H1 (cell line): Measurements from ENCODE around the gene BAG1. TPM values are rescaled to one million over a fixed set of nuclear protein-coding genes. Genes with fewer than 3 reads are reported as not detected.

Source experiments
- CTCF ChIA-PET: fragments of 300-600 bp; sonication (Branson Sonifier 250); formaldehyde crosslinking; loops from one replicate; lab custom pipeline; 2021; ENCODE audit not compliant: partially characterized antibody; lab: Charles Lee
- POLR2A ChIA-PET: fragments of 300-600 bp; sonication (Branson Sonifier 250); formaldehyde crosslinking; loops from one replicate; lab custom pipeline; 2021; ENCODE audit warnings: inconsistent platforms; ENCODE audit not compliant: partially characterized antibody; lab: Charles Lee
- DNase-seq, 2 experiments: peaks; one replicate each; pipeline versions ENCODE4 v3.0.0 to v3.0.0-alpha.2; 2010 to 2022; ENCODE audit warnings: low spot score in 2 of 2, low read depth in 1 of 2, mixed read lengths in 1 of 2
- FAIRE-seq: peaks from 2 replicates; lab custom pipeline; 2011; peaks lifted over from hg19 to GRCh38; lab: Jason Lieb, UNC
- H2AFZ ChIP-seq: 2 replicates; pipeline ENCODE4 v1.8.1; 2012; ENCODE audit warnings: low read length, inconsistent platforms
- H2AK5ac ChIP-seq: 2 replicates; pipeline ENCODE4 v1.6.1; 2013; ENCODE audit warnings: low read depth, low read length
- H2BK120ac ChIP-seq: replicated peaks from 2 replicates; pipeline ENCODE3; 2013; ENCODE audit warnings: low read depth, low read length, inconsistent platforms
- H2BK12ac ChIP-seq: 2 replicates; pipeline ENCODE4 v1.6.1; 2013; ENCODE audit warnings: low read depth, low read length
- H2BK15ac ChIP-seq: 2 replicates; pipeline ENCODE4 v1.6.1; 2013; ENCODE audit warnings: low read length
- H2BK20ac ChIP-seq: 2 replicates; pipeline ENCODE4 v1.6.1; 2013; ENCODE audit warnings: low read length
- H2BK5ac ChIP-seq: 2 replicates; pipeline ENCODE4 v1.6.1; 2013; ENCODE audit warnings: low read depth, low read length
- H3K14ac ChIP-seq: 2 replicates; pipeline ENCODE4 v1.6.1; 2013; ENCODE audit warnings: inconsistent platforms; ENCODE audit not compliant: insufficient read length
- H3K18ac ChIP-seq: 2 replicates; pipeline ENCODE4 v1.6.1; 2013; ENCODE audit warnings: low read length; ENCODE audit errors: extremely low read depth
- H3K23ac ChIP-seq: 2 replicates; pipeline ENCODE4 v1.6.1; 2013; ENCODE audit warnings: inconsistent platforms; ENCODE audit not compliant: insufficient read length
- H3K23me2 ChIP-seq: 2 replicates; pipeline ENCODE4 v1.6.1; 2013; ENCODE audit warnings: low read depth, low read length
- H3K27ac ChIP-seq: 2 replicates; pipeline ENCODE4 v1.6.1; 2011; ENCODE audit warnings: low read depth, low read length, inconsistent platforms
- H3K27me3 ChIP-seq, 4 experiments: replicated peaks in 1 of 4; 1 replicate in 1 of 4; 2 replicates in 3 of 4; pipeline versions ENCODE4 v1.6.1 to v1.8.1; 2011 to 2013; ENCODE audit warnings: low read length in 3 of 4, mild to moderate bottlenecking in 3 of 4, inconsistent platforms in 2 of 4, mixed read lengths in 2 of 4, moderate library complexity in 1 of 4; ENCODE audit not compliant: control insufficient read depth in 3 of 4, insufficient read depth in 3 of 4; ENCODE audit errors: extremely low read depth in 1 of 4
- H3K36me3 ChIP-seq, 4 experiments: 2 replicates each; pipeline versions ENCODE4 v1.6.1 to v1.8.1; 2011 to 2013; ENCODE audit warnings: mild to moderate bottlenecking in 4 of 4, low read length in 3 of 4, moderate library complexity in 2 of 4, control low read depth in 1 of 4, inconsistent platforms in 1 of 4; ENCODE audit not compliant: insufficient read depth in 4 of 4, control insufficient read depth in 2 of 4
- H3K4ac ChIP-seq: replicated peaks from 2 replicates; pipeline ENCODE3; 2013; ENCODE audit warnings: low read length, low read depth, mixed read lengths, inconsistent platforms; ENCODE audit not compliant: insufficient read length
- H3K4me1 ChIP-seq, 4 experiments: replicated peaks in 1 of 4; 1 replicate in 1 of 4; 2 replicates in 3 of 4; pipeline versions ENCODE4 v1.6.1 to v1.8.1; 2011 to 2013; ENCODE audit warnings: low read length in 3 of 4, inconsistent platforms in 2 of 4, mixed read lengths in 1 of 4; ENCODE audit not compliant: insufficient read depth in 4 of 4, control insufficient read depth in 3 of 4
- H3K4me2 ChIP-seq, 2 experiments: 2 replicates each; pipeline versions ENCODE4 v1.6.1 to v1.8.1; 2011 to 2013; ENCODE audit warnings: low read depth in 2 of 2, low read length in 2 of 2, control low read depth in 1 of 2, inconsistent platforms in 1 of 2, mild to moderate bottlenecking in 1 of 2; ENCODE audit not compliant: insufficient read depth in 1 of 2
- H3K4me3 ChIP-seq, 4 experiments: fragments of 200-600, 300-600 bp in 1 of 4; sonication (generic), shearing (Covaris generic), sonication (Bioruptor Twin) in 1 of 4; 2 replicates each; pipeline versions ENCODE4 v1.5.1 to v1.8.1; 2011 to 2016; ENCODE audit warnings: low read length in 4 of 4, low read depth in 3 of 4, control low read depth in 2 of 4, inconsistent platforms in 2 of 4, mild to moderate bottlenecking in 2 of 4, mixed read lengths in 1 of 4, moderate library complexity in 1 of 4; ENCODE audit not compliant: insufficient read depth in 2 of 4; ENCODE audit errors: extremely low read depth in 1 of 4
- H3K56ac ChIP-seq: replicated peaks from 2 replicates; pipeline ENCODE3; 2013; ENCODE audit warnings: low read depth, mild to moderate bottlenecking, mixed read lengths, low read length, inconsistent platforms; ENCODE audit not compliant: insufficient read length
- H3K79me1 ChIP-seq: 2 replicates; pipeline ENCODE4 v1.6.1; 2013; ENCODE audit warnings: low read depth, low read length, control low read depth
- H3K79me2 ChIP-seq, 2 experiments: 2 replicates each; pipeline versions ENCODE4 v1.6.1 to v1.8.1; 2012 to 2013; ENCODE audit warnings: low read length in 2 of 2, mild to moderate bottlenecking in 2 of 2, inconsistent platforms in 1 of 2; ENCODE audit not compliant: insufficient read depth in 2 of 2, control insufficient read depth in 1 of 2
- H3K9ac ChIP-seq, 4 experiments: replicated peaks in 1 of 4; 1 replicate in 1 of 4; 2 replicates in 3 of 4; pipeline versions ENCODE4 v1.6.1 to v1.8.1; 2011 to 2013; ENCODE audit warnings: low read depth in 3 of 4, low read length in 3 of 4, control low read depth in 2 of 4, mild to moderate bottlenecking in 2 of 4, moderate library complexity in 2 of 4, inconsistent platforms in 1 of 4; ENCODE audit errors: extremely low read depth in 1 of 4
- H3K9me3 ChIP-seq, 2 experiments: 2 replicates each; pipeline versions ENCODE4 v1.6.1 to v1.8.1; 2012 to 2013; ENCODE audit warnings: mild to moderate bottlenecking in 2 of 2, moderate library complexity in 2 of 2, control low read depth in 1 of 2, inconsistent platforms in 1 of 2, low read depth in 1 of 2, low read length in 1 of 2, mixed read lengths in 1 of 2; ENCODE audit not compliant: insufficient read depth in 2 of 2
- H4K20me1 ChIP-seq, 2 experiments: replicated peaks in 1 of 2; 2 replicates each; pipeline versions ENCODE3 to v1.8.1; 2011 to 2013; ENCODE audit warnings: inconsistent platforms in 2 of 2, low read length in 2 of 2, mild to moderate bottlenecking in 1 of 2; ENCODE audit not compliant: insufficient read depth in 2 of 2, control insufficient read depth in 1 of 2
- H4K5ac ChIP-seq: 2 replicates; pipeline ENCODE4 v1.6.1; 2013; ENCODE audit warnings: low read length, low read depth, mixed read lengths, inconsistent platforms; ENCODE audit not compliant: insufficient read length
- H4K8ac ChIP-seq: 2 replicates; pipeline ENCODE4 v1.8.0; 2013; ENCODE audit warnings: mild to moderate bottlenecking, moderate library complexity, low read length, inconsistent platforms; ENCODE audit not compliant: insufficient read depth; ENCODE audit errors: extremely low read depth
- H4K91ac ChIP-seq: replicated peaks from 2 replicates; pipeline ENCODE3; 2013; ENCODE audit warnings: low read length, mixed read lengths, inconsistent platforms; ENCODE audit not compliant: insufficient read length
- CEBPB ChIP-seq: IDR thresholded peaks from 2 replicates; pipeline ENCODE4 v1.6.1; 2012; ENCODE audit warnings: low read depth, low read length
- CTBP2 ChIP-seq: IDR thresholded peaks from 2 replicates; pipeline ENCODE4 v1.7.0; 2011; ENCODE audit warnings: borderline replicate concordance, mild to moderate bottlenecking, moderate library complexity, mixed read lengths, low read length; ENCODE audit not compliant: insufficient read depth, insufficient read length
- FOSL1 ChIP-seq: IDR thresholded peaks from 2 replicates; pipeline ENCODE4 v1.6.1; 2011; ENCODE audit warnings: mild to moderate bottlenecking, low read depth, low read length, moderate library complexity; ENCODE audit not compliant: insufficient read depth
- HDAC2 ChIP-seq, 2 experiments: fragments of 300-600 bp in 1 of 2; sonication (generic) in 1 of 2; IDR thresholded peaks; 2 replicates each; pipeline ENCODE4 v1.6.1; 2011 to 2012; ENCODE audit warnings: low read depth in 2 of 2, low read length in 2 of 2, mild to moderate bottlenecking in 2 of 2, moderate library complexity in 2 of 2, borderline replicate concordance in 1 of 2, inconsistent platforms in 1 of 2
- JUN ChIP-seq: IDR thresholded peaks from 2 replicates; pipeline ENCODE4 v1.6.1; 2011; ENCODE audit warnings: low read depth, mild to moderate bottlenecking, improper control_type of control experiment, low read length
- KDM1A ChIP-seq: fragments of 200-600, 300-600 bp; sonication (generic); IDR thresholded peaks from 2 replicates; pipeline ENCODE4 v1.7.1; 2016; ENCODE audit warnings: mild to moderate bottlenecking, low read length, borderline replicate concordance
- KDM4A ChIP-seq: IDR thresholded peaks from one replicate; pipeline ENCODE4 v1.7.1; 2012; ENCODE audit warnings: low read depth, mild to moderate bottlenecking, moderate library complexity, low read length, inconsistent platforms; ENCODE audit not compliant: severe bottlenecking
- KDM5A ChIP-seq: fragments of 200-600 bp; IDR thresholded peaks from 2 replicates; pipeline ENCODE4 v1.7.1; 2012; ENCODE audit warnings: mild to moderate bottlenecking, low read length, inconsistent platforms, mixed read lengths
- POLR2A ChIP-seq, 2 experiments: IDR thresholded peaks; 1 replicate in 1 of 2; 2 replicates in 1 of 2; pipeline ENCODE4 v1.6.1; 2011; ENCODE audit warnings: low read depth in 2 of 2, low read length in 2 of 2, mild to moderate bottlenecking in 2 of 2; ENCODE audit errors: control extremely low read depth in 1 of 2
- RBBP5 ChIP-seq: IDR thresholded peaks from 2 replicates; pipeline ENCODE4 v1.7.1; 2012; ENCODE audit warnings: low read depth, mild to moderate bottlenecking, inconsistent platforms, low read length, moderate library complexity, borderline replicate concordance
- TBP ChIP-seq: IDR thresholded peaks from 2 replicates; pipeline ENCODE4 v1.6.1; 2011; ENCODE audit warnings: low read depth, low read length, improper control_type of control experiment
- TEAD4 ChIP-seq: IDR thresholded peaks from 2 replicates; pipeline ENCODE4 v1.6.1; 2012; ENCODE audit warnings: low read depth, low read length, inconsistent platforms, mixed read lengths
- WGBS, 2 experiments: shearing (Covaris generic) in 1 of 2; methylation state at CpG; one replicate each; pipeline versions ENCODE4 v1.1.6 to v1.1.7; 2013 to 2015; ENCODE audit warnings: low lambda C conversion rate in 2 of 2, mixed read lengths in 2 of 2, inconsistent platforms in 1 of 2, low coverage in 1 of 2, missing lambda C conversion rate in 1 of 2; ENCODE audit not compliant: insufficient replicate concordance in 2 of 2, insufficient coverage in 1 of 2, insufficient read length in 1 of 2; ENCODE audit errors: extremely low coverage in 1 of 2, missing lambda C conversion rate in 1 of 2; 5-methylcytosine and 5-hydroxymethylcytosine counted together
- polyA plus RNA-seq, 7 experiments: library from polyadenylated mRNA; depleted of rRNA in 3 of 7; stranded (reverse) in 5 of 7; unstranded in 2 of 7; fragments of >200 nt in 5 of 7; fragments of 200-250 nt in 2 of 7; gene quantifications; 1 replicate in 5 of 7; 2 replicates in 1 of 7; 4 replicates in 1 of 7; pipeline versions ENCODE4 v1.2.1 to v1.2.3, GENCODE V29; 2011 to 2013; ENCODE audit warnings: missing spikeins in 2 of 7, mixed read lengths in 2 of 7
- total RNA-seq: library from RNA; stranded (reverse); fragmentation: NEBNext Ultra II Directional; extraction: Animal tissue kit (Norgen Biotek cat#: 25700); gene quantifications from 2 replicates; pipeline ENCODE4 v1.2.1, GENCODE V29; 2021

The BAG1 gene
- total and polyA plus RNA-seq, 2 of the 8 experiments (the other 6 are each of a cell fraction or from before 2014, with no cell fraction given), result 14.7 to 59.8 TPM

- Histone ChIP-seq H3K18ac (no peak overlapping the region), H4K20me1 (no peaks in the 10 kb centered on the region), H3K36me3 (peaks cover 11 to 49% (median 31%) of the 10 kb centered on the region in 4 experiments), H4K5ac (no peak overlapping the region), H3K14ac (no peak overlapping the region), H2AFZ (no peak overlapping the region), H3K4ac (no peak overlapping the region), H3K23me2 (no peaks in the 10 kb centered on the region), H3K4me3 (no peak overlapping the region), H3K4me2 (no peak overlapping the region), H3K27me3 (no peaks in the 10 kb centered on the region), H3K79me2 (no peaks in the 10 kb centered on the region), H2AK5ac (no peak overlapping the region), H3K9ac (no peak overlapping the region), H2BK5ac (no peak overlapping the region), H4K8ac (no peak overlapping the region), H3K56ac (no peak overlapping the region), H2BK15ac (no peak overlapping the region), H3K4me1 (no peaks in the 10 kb centered on the region), H3K9me3 (no peaks in the 10 kb centered on the region), H2BK120ac (no peak overlapping the region), H2BK12ac (no peak overlapping the region), H3K23ac (no peak overlapping the region), H3K79me1 (no peaks in the 10 kb centered on the region), H4K91ac (no peak overlapping the region), H3K27ac (no peak overlapping the region), H2BK20ac (no peak overlapping the region)
- CTCF ChIA-PET, result interaction anchor here (1.4 kb wide), 1 partner anchor 11 kb away, joined by 3 read pairs; no protein-coding TSS in a partner anchor
- 100% methylated on average over 1 of the region's 1 CpG; no CpG with 5 or more reads in 1 of the 2 experiments for WGBS, 2 experiments
- FAIRE-seq (no peak), DNase-seq (no peak)
- TF ChIP-seq KDM4A (no peak), TEAD4 (no peak), CEBPB (no peak), CTBP2 (no peak), JUN (no peak), RBBP5 (no peak), TBP (no peak), KDM1A (no peak), POLR2A (IDR thresholded peaks at IDR 0.05; ENCODE audit: control extremely low read depth in 1 of 2, low read depth in 2 of 2, low read length in 2 of 2) (no peak), HDAC2 (IDR thresholded peaks at IDR 0.05; ENCODE audit: borderline replicate concordance in 1 of 2, low read depth in 2 of 2, low read length in 2 of 2) (no peak), FOSL1 (no peak), KDM5A (no peak)
- POLR2A ChIA-PET, result interaction anchor here (0.6 to 0.7 kb wide), 2 partner anchors 31 to 48 kb away, joined by 3 read pairs; no protein-coding TSS in a partner anchor
Observed at GRCh38 chr9:33272061-33272460, 7.6 kb upstream of the BAG1 start.
